DND-41 (cell line): ENCODE results near the gene RASL12.

Experiments
- ATAC-seq: fragments of 200-7000 bp; cut with Tn5 transposase; 3 replicates; pipeline ENCODE4 v1.9.1; 2021; ENCODE audit warnings: low read depth; ENCODE audit not compliant: insufficient read depth
- DNase-seq: peaks from one replicate; pipeline ENCODE4 v3.0.0-alpha.2; 2020
- H2AFZ ChIP-seq: 2 replicates; pipeline ENCODE4 v1.6.0; 2012; ENCODE audit warnings: low read depth, low read length
- H3K27ac ChIP-seq: 2 replicates; pipeline ENCODE4 v1.5.1; 2012; ENCODE audit warnings: low read length, inconsistent platforms
- H3K27me3 ChIP-seq: fragments of 200-600 bp; sonication (generic); 2 replicates; pipeline ENCODE4 v1.6.0; 2012; ENCODE audit warnings: low read length, mild to moderate bottlenecking, inconsistent platforms; ENCODE audit not compliant: insufficient read depth, poor library complexity
- H3K36me3 ChIP-seq: 2 replicates; pipeline ENCODE4 v1.5.1; 2012; ENCODE audit warnings: low read length, inconsistent platforms; ENCODE audit not compliant: insufficient read depth
- H3K4me1 ChIP-seq: 2 replicates; pipeline ENCODE4 v1.5.1; 2012; ENCODE audit warnings: mild to moderate bottlenecking, low read length; ENCODE audit not compliant: insufficient read depth
- H3K4me2 ChIP-seq: 2 replicates; pipeline ENCODE4 v1.6.0; 2012; ENCODE audit warnings: mild to moderate bottlenecking, moderate library complexity, low read length, inconsistent platforms; ENCODE audit not compliant: insufficient read depth
- H3K4me3 ChIP-seq, 2 experiments: fragments of 200-600 bp in 1 of 2; shearing (Covaris generic) in 1 of 2; 2 replicates each; pipeline ENCODE4 v1.5.1; 2012 to 2016; ENCODE audit warnings: inconsistent platforms in 2 of 2, low read length in 2 of 2, mild to moderate bottlenecking in 2 of 2, low read depth in 1 of 2, moderate library complexity in 1 of 2
- H3K79me2 ChIP-seq: 2 replicates; pipeline ENCODE4 v1.6.0; 2012; ENCODE audit warnings: low read length, inconsistent platforms; ENCODE audit not compliant: insufficient read depth
- H3K9ac ChIP-seq: 2 replicates; pipeline ENCODE4 v1.6.0; 2012; ENCODE audit warnings: low read depth, mild to moderate bottlenecking, inconsistent platforms, low read length, moderate library complexity
- H3K9me3 ChIP-seq: 2 replicates; pipeline ENCODE4 v1.5.1; 2012; ENCODE audit warnings: low read length, moderate library complexity, mild to moderate bottlenecking, inconsistent platforms; ENCODE audit not compliant: insufficient read depth, severe bottlenecking
- H4K20me1 ChIP-seq: 2 replicates; pipeline ENCODE4 v1.6.0; 2012; ENCODE audit warnings: low read length; ENCODE audit not compliant: insufficient read depth
- CTCF ChIP-seq: IDR thresholded peaks from 2 replicates; pipeline ENCODE4 v1.5.1; 2012; ENCODE audit warnings: borderline replicate concordance, low read length, moderate library complexity, mild to moderate bottlenecking; ENCODE audit not compliant: poor library complexity, severe bottlenecking; ENCODE audit errors: extremely low read depth
- EZH2 ChIP-seq: IDR thresholded peaks from 3 replicates; pipeline ENCODE4 v1.6.1; 2012; ENCODE audit warnings: borderline replicate concordance, low read depth, mild to moderate bottlenecking, moderate library complexity, low read length, inconsistent platforms; ENCODE audit not compliant: severe bottlenecking

Gene RASL12

GRCh38 chr15:65004993-65005392, 62.8 kb downstream of the RASL12 start:
- H3K9ac ChIP-seq, result no peak overlapping the region
- H3K27me3 ChIP-seq, result no peaks in the 10 kb centered on the region
- H3K4me2 ChIP-seq, result no peak overlapping the region
- TF ChIP-seq EZH2 (no peak), CTCF (no peak)
- H3K27ac ChIP-seq, result no peak overlapping the region
- H3K36me3 ChIP-seq, result no peaks in the 10 kb centered on the region; the same call in 1 of the 2 replicates
- no peak overlapping the region for H3K4me3 ChIP-seq
- no peaks in the 10 kb centered on the region for H3K9me3 ChIP-seq
- no peak overlapping the region for H2AFZ ChIP-seq
- H3K4me1 ChIP-seq, result no peaks in the 10 kb centered on the region
- DNase-seq (no peak), ATAC-seq (no peak)
- no peaks in the 10 kb centered on the region for H3K79me2 ChIP-seq
- no peaks in the 10 kb centered on the region for H4K20me1 ChIP-seq
